Stomach (tissue), 4 donors: ENCODE results near the gene PDCD6IP.

Experiments
- CTCF ChIP-seq, 7 experiments: fragments of 450-650 bp in 4 of 7; fragments of 200-600 bp in 3 of 7; sonication (generic) in 3 of 7; IDR thresholded peaks; one replicate each; pipeline ENCODE4 v1.5.1; 2016 to 2019; ENCODE audit warnings: antibody characterized with exemption in 7 of 7, control low read depth in 2 of 7, mild to moderate bottlenecking in 1 of 7
- POLR2A ChIP-seq, 4 donors: fragments of 450-650 bp; IDR thresholded peaks; one replicate each; pipeline ENCODE4 v1.6.1; 2016; ENCODE audit warnings: antibody characterized with exemption in 4 of 4, control low read depth in 2 of 4, mild to moderate bottlenecking in 1 of 4, moderate library complexity in 1 of 4
- POLR2AphosphoS5 ChIP-seq, 3 donors: sonication (generic); formaldehyde crosslinking; IDR thresholded peaks; one replicate each; pipeline ENCODE4 v1.6.1; 2016; ENCODE audit warnings: antibody characterized with exemption in 3 of 3

GRCh38 chr3:33860373-33861050 is 62.1 kb downstream of the PDCD6IP start:
- no peak for TF ChIP-seq CTCF (IDR thresholded peaks at IDR 0.05)
- TF ChIP-seq POLR2AphosphoS5 (IDR thresholded peaks at IDR 0.05) = no peak
- no peak for TF ChIP-seq POLR2A (IDR thresholded peaks at IDR 0.05)
